GM12878 (cell line): Measurements from ENCODE around the gene MYCN. TPM values are rescaled to one million over a fixed set of nuclear protein-coding genes. Genes with fewer than 3 reads are reported as not detected.

Experiments
- ATAC-seq: fragments of 200-7000 bp; cut with Tn5 transposase; 3 replicates; pipeline ENCODE4 v1.9.1; 2020; ENCODE audit warnings: mild to moderate bottlenecking, moderate library complexity
- BruUV-seq: library from RNA; stranded (reverse); fragments of 400-500 nt; replicated peaks from 2 replicates; lab custom pipeline; 2021; lab: Mats Ljungman, UMichigan
- CTCF ChIA-PET: fragments of 300-600 bp; sonication (Branson Sonifier 250); formaldehyde crosslinking; extraction: SDS; loops from one replicate; lab custom pipeline; 2021; ENCODE audit warnings: inconsistent platforms; lab: Yijun Ruan, JAX
- POLR2A ChIA-PET: fragments of 350-600 bp; formaldehyde crosslinking; extraction: SDS; loops from one replicate; lab custom pipeline; 2021; ENCODE audit warnings: inconsistent platforms; lab: Charles Lee
- RAD21 ChIA-PET: fragments of 300-600 bp; sonication (Branson Sonifier 250); formaldehyde crosslinking; loops from one replicate; lab custom pipeline; 2023; ENCODE audit warnings: antibody characterized with exemption; ENCODE audit not compliant: unreplicated experiment; lab: Charles Lee
- SMC1A ChIA-PET: fragments of 300-600 bp; sonication (Branson Sonifier 250); formaldehyde crosslinking; loops from one replicate; lab custom pipeline; 2023; ENCODE audit not compliant: unreplicated experiment, uncharacterized antibody; lab: Charles Lee
- DNase-seq: peaks from one replicate; pipeline ENCODE4 v3.0.0-alpha.2; 2011; ENCODE audit warnings: low read depth, low spot score
- FAIRE-seq: peaks from 3 replicates; lab custom pipeline; 2011; peaks lifted over from hg19 to GRCh38; lab: Jason Lieb, UNC
- H2AFZ ChIP-seq: 2 replicates; pipeline ENCODE4 v1.6.0; 2011; ENCODE audit warnings: low read depth, low read length, control low read depth; ENCODE audit not compliant: control insufficient read depth
- H3K27ac ChIP-seq: 2 replicates; pipeline ENCODE4 v1.5.1; 2011; ENCODE audit warnings: control low read depth; ENCODE audit not compliant: control insufficient read depth, insufficient read depth
- H3K27me3 ChIP-seq, 2 experiments: replicated peaks in 1 of 2; 2 replicates each; pipeline versions ENCODE4 v1.6.0 to v1.6.1; 2011; ENCODE audit warnings: low read length in 1 of 2; ENCODE audit not compliant: control insufficient read depth in 2 of 2, insufficient read depth in 2 of 2
- H3K36me3 ChIP-seq, 2 experiments: 2 replicates each; pipeline ENCODE4 v1.5.1; 2011; ENCODE audit warnings: low read length in 1 of 2; ENCODE audit not compliant: control insufficient read depth in 2 of 2, insufficient read depth in 2 of 2
- H3K4me1 ChIP-seq: 2 replicates; pipeline ENCODE4 v1.6.1; 2011; ENCODE audit warnings: mild to moderate bottlenecking, low read length, moderate library complexity, mixed read lengths; ENCODE audit not compliant: control insufficient read depth, insufficient read depth
- H3K4me2 ChIP-seq: 2 replicates; pipeline ENCODE4 v1.6.0; 2011; ENCODE audit warnings: control low read depth; ENCODE audit not compliant: control insufficient read depth, insufficient read depth
- H3K4me3 ChIP-seq: fragments of 200-600 bp; sonication (generic); 2 replicates; pipeline ENCODE4 v1.5.1; 2016
- H3K79me2 ChIP-seq: 2 replicates; pipeline ENCODE4 v1.6.0; 2011; ENCODE audit warnings: low read length; ENCODE audit not compliant: control insufficient read depth, insufficient read depth
- H3K9ac ChIP-seq: 2 replicates; pipeline ENCODE4 v1.8.0; 2011; ENCODE audit warnings: low read length, control low read depth, mixed read lengths; ENCODE audit not compliant: control insufficient read depth, insufficient read depth
- H3K9me3 ChIP-seq: replicated peaks from 3 replicates; pipeline ENCODE4 v1.5.1; 2011; ENCODE audit warnings: mild to moderate bottlenecking, low read length; ENCODE audit not compliant: control insufficient read depth, insufficient read depth
- H4K20me1 ChIP-seq: 2 replicates; pipeline ENCODE4 v1.6.0; 2011; ENCODE audit not compliant: control insufficient read depth, insufficient read depth
- BCL11A ChIP-seq: IDR thresholded peaks from 2 replicates; pipeline ENCODE4 v1.6.1; 2011; ENCODE audit warnings: low read depth, low read length
- EP300 ChIP-seq, 2 experiments: fragments of 150-350 bp in 1 of 2; IDR thresholded peaks; 2 replicates each; pipeline ENCODE4 v1.6.1; 2011 to 2012; ENCODE audit warnings: low read depth in 2 of 2, low read length in 2 of 2, borderline replicate concordance in 1 of 2, improper control_type of control experiment in 1 of 2, inconsistent platforms in 1 of 2; ENCODE audit not compliant: control insufficient read depth in 1 of 2
- FOXM1 ChIP-seq: IDR thresholded peaks from 2 replicates; pipeline ENCODE4 v1.6.1; 2012; ENCODE audit warnings: low read depth, mild to moderate bottlenecking, inconsistent platforms, low read length, moderate library complexity
- MXI1 ChIP-seq: fragments of 150-350 bp; IDR thresholded peaks from 2 replicates; pipeline ENCODE4 v1.6.1; 2011; ENCODE audit warnings: low read depth, mild to moderate bottlenecking, inconsistent platforms, low read length, improper control_type of control experiment
- PAX5 ChIP-seq: IDR thresholded peaks from 2 replicates; pipeline ENCODE4 v1.6.1; 2011; ENCODE audit warnings: low read depth, low read length, borderline replicate concordance
- YBX1 ChIP-seq: fragments of 450-650 bp; IDR thresholded peaks from 2 replicates; pipeline ENCODE4 v1.6.1; 2016; ENCODE audit warnings: antibody characterized with exemption
- ZBED1 ChIP-seq: IDR thresholded peaks from 2 replicates; pipeline ENCODE4 v1.6.1; 2016; ENCODE audit warnings: borderline replicate concordance
- ZNF622 ChIP-seq: fragments of 450-650 bp; IDR thresholded peaks from 2 replicates; pipeline ENCODE4 v1.6.1; 2017; ENCODE audit warnings: mild to moderate bottlenecking, inconsistent platforms
- ZZZ3 ChIP-seq: IDR thresholded peaks from 2 replicates; pipeline ENCODE4 v1.6.1; 2011; ENCODE audit warnings: low read depth; ENCODE audit not compliant: control insufficient read depth, insufficient read length
- WGBS: methylation state at CpG from one replicate; pipeline ENCODE4 v1.1.6; 2016; ENCODE audit warnings: low lambda C conversion rate; ENCODE audit not compliant: insufficient replicate concordance, insufficient coverage; ENCODE audit errors: missing lambda C conversion rate; 5-methylcytosine and 5-hydroxymethylcytosine counted together
- in situ Hi-C: fragments of 300-500 bp; cut with MboI; formaldehyde crosslinking; loops from 9 replicates; pipeline ENCODE4 v1.14.3; 2018; ENCODE audit warnings: mixed read lengths
- intact Hi-C: fragments of 100-400 bp; cut with micrococcal nuclease; formaldehyde crosslinking; loops from one replicate; pipeline ENCODE4 v1.14.2; 2022; ENCODE audit not compliant: unreplicated experiment
- polyA plus RNA-seq, 11 experiments: library from polyadenylated mRNA; depleted of rRNA in 4 of 11; unstranded in 6 of 11; stranded (reverse) in 5 of 11; fragments of >200 nt; fragmentation: Nextera tagmentation in 4 of 11; fragmentation: Illumina TruSeq in 1 of 11; extraction: Ambion mirVana in 4 of 11; extraction: Trizol in 1 of 11; gene quantifications; 1 replicate in 1 of 11; 2 replicates in 10 of 11; pipeline versions ENCODE4 v1.2.1 to v1.2.3, GENCODE V29; 2011 to 2016; ENCODE audit warnings: inconsistent platforms in 2 of 11, missing spikeins in 2 of 11, low read depth in 1 of 11
- total RNA-seq, 4 experiments: library from RNA; depleted of rRNA in 3 of 4; stranded (reverse); fragments of >200 nt in 3 of 4; fragmentation: Illumina TruSeq in 1 of 4; extraction: Trizol in 1 of 4; gene quantifications; 2 replicates each; pipeline versions ENCODE4 v1.2.1 to v1.2.3, GENCODE V29; 2013 to 2021
- TF ChIP-seq, protein P1 (sequence below): IDR thresholded peaks from 2 replicates; pipeline ENCODE4 v1.6.1; 2012; ENCODE audit warnings: low read depth, low read length, improper control_type of control experiment

The MYCN gene
- total and polyA plus RNA-seq, 10 of the 15 experiments (the other 5 are each of a cell fraction or from before 2014, with no cell fraction given): not detected

DNA sequence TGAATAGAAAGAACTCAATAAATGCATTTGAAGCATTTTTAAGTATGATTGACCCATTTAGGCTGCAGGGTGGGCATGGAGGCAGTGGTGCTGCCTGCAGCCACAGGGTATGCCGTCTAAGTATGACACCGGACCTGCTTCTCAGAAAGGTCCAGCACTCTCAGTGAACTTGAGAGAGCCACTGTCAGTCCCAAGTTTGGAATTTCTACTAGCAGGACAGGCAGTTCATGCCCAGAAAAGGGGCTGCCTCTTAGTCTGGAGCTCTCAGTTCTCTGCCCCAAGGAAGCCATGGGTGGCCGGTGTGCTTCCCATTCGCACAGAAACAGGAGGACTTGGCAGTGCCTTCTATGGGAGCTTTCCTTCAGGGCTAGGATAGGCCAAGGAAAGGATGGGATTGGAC is 24.0 kb upstream of the MYCN start:
- SMC1A ChIA-PET: no interaction called here
- no TSS peak for BruUV-seq
- no peaks in the 10 kb centered on the region for H3K79me2 ChIP-seq
- no peak for DNase-seq
- H3K36me3 ChIP-seq: no peaks in the 10 kb centered on the region
- H3K27ac ChIP-seq: no peak overlapping the region
- no peak overlapping the region for H3K4me2 ChIP-seq
- H3K9ac ChIP-seq: no peak overlapping the region
- intact Hi-C loops: no loop called here
- RAD21 ChIA-PET: no interaction called here
- TF ChIP-seq PAX5 (no peak), ZBED1 (no peak), BCL11A (no peak), MXI1 (no peak), ZZZ3 (no peak), FOXM1 (no peak), EP300 (IDR thresholded peaks at IDR 0.05; ENCODE audit: borderline replicate concordance in 1 of 2, control insufficient read depth in 1 of 2, low read depth in 2 of 2, low read length in 2 of 2) (no peak), YBX1 (no peak), ZNF622 (no peak)
- TF ChIP-seq, protein P1, sequence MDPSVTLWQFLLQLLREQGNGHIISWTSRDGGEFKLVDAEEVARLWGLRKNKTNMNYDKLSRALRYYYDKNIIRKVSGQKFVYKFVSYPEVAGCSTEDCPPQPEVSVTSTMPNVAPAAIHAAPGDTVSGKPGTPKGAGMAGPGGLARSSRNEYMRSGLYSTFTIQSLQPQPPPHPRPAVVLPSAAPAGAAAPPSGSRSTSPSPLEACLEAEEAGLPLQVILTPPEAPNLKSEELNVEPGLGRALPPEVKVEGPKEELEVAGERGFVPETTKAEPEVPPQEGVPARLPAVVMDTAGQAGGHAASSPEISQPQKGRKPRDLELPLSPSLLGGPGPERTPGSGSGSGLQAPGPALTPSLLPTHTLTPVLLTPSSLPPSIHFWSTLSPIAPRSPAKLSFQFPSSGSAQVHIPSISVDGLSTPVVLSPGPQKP: no peak
- TF ChIP-seq, all 136 proteins: peak for 0
- no peaks in the 10 kb centered on the region; a peak in 2 of 4 replicates for H3K27me3 ChIP-seq
- POLR2A ChIA-PET: no interaction called here
- H3K9me3 ChIP-seq: no peaks in the 10 kb centered on the region
- ATAC-seq (no peak), FAIRE-seq (no peak)
- CTCF ChIA-PET: no interaction called here
- H3K4me3 ChIP-seq: no peak overlapping the region
- WGBS: 66% methylated on average over 4 of the region's 4 CpGs
- in situ Hi-C loops: no loop called here
- no peaks in the 10 kb centered on the region for H4K20me1 ChIP-seq
- no peaks in the 10 kb centered on the region for H3K4me1 ChIP-seq
- no peak overlapping the region for H2AFZ ChIP-seq
